ENCODE data around the gene SRPRA.
A peak's percentile ranks its signal among the peaks of the same experiment; 100 is the strongest.
"Not testable (repeated sequence)": the region's sequence is repeated elsewhere in the genome, so short reads cannot be mapped to it uniquely, and the experiment has no call there.

The SRPRA gene

GRCh38 chr11:126268708-126269579 is at the start of gene SRPRA, which contains the start of gene FOXRED1:
Gene SRPRA (minus strand): TSS chr11:126268895. CDS start chr11:126268804, 91 bp downstream.
Gene FOXRED1 (plus strand): TSS chr11:126269154. CDS start chr11:126269207, 53 bp downstream.
- DNase-seq = peak; percentile 100

- no peak for DNase-seq
These were observed 49.3 kb upstream of the SRPRA start for GRCh38 chr11:126317756-126318573.

GRCh38 chr11:126317432-126317755 is 48.7 kb upstream of the SRPRA start:
- DNase-seq = no peak

- no peak for DNase-seq
These were observed 45.1 kb upstream of the SRPRA start for GRCh38 chr11:126313826-126314225.

GRCh38 chr11:126312961-126313360 is 44.3 kb upstream of the SRPRA start:
- DNase-seq = no peak

- no peak for DNase-seq
These were observed 43.0 kb upstream of the SRPRA start for GRCh38 chr11:126311401-126312291.

- no peak for DNase-seq
These were observed 42.3 kb upstream of the SRPRA start for GRCh38 chr11:126310992-126311310.

GRCh38 chr11:126310200-126310991 is 41.7 kb upstream of the SRPRA start:
- DNase-seq = peak; percentile 57

- DNase-seq = not testable (repeated sequence)
These were observed 40.1 kb upstream of the SRPRA start for GRCh38 chr11:126308771-126309170.

- DNase-seq = no peak
These were observed 39.6 kb upstream of the SRPRA start for GRCh38 chr11:126308271-126308671.

- DNase-seq = no peak
These were observed 39.0 kb upstream of the SRPRA start for GRCh38 chr11:126307706-126308105.

- peak; percentile 34 for DNase-seq
These were observed 37.0 kb upstream of the SRPRA start for GRCh38 chr11:126305699-126306098.

GRCh38 chr11:126304457-126305075 is 35.9 kb upstream of the SRPRA start:
- no peak for DNase-seq

- DNase-seq = peak; percentile 88
These were observed 35.1 kb upstream of the SRPRA start, which contains the start of gene DCPS for GRCh38 chr11:126303623-126304456. Gene DCPS (plus strand): TSS chr11:126304060. CDS start chr11:126304081, 21 bp downstream.

- DNase-seq = no peak
These were observed 28.3 kb upstream of the SRPRA start for GRCh38 chr11:126297004-126297403.

- no peak for DNase-seq
These were observed 25.0 kb upstream of the SRPRA start for GRCh38 chr11:126293726-126294125.

- DNase-seq = no peak
These were observed 22.2 kb upstream of the SRPRA start for GRCh38 chr11:126290887-126291286.

GRCh38 chr11:126288237-126288636 is 19.5 kb upstream of the SRPRA start:
- DNase-seq = no peak

GRCh38 chr11:126284829-126285228 is 16.1 kb upstream of the SRPRA start:
- peak; percentile 88 for DNase-seq
